ENCODE data around the gene NEK10. TPM values are rescaled to one million over a fixed set of nuclear protein-coding genes. Genes with fewer than 3 reads are reported as not detected.
A peak's percentile ranks its signal among the peaks of the same experiment; 100 is the strongest.

NEK10 gene
- total and polyA plus RNA-seq, 2 of the 13 experiments (the other 11 are each of a cell fraction or from before 2014, with no cell fraction given): 2.8 to 14.2 TPM

GRCh38 chr3:27312044-27312668, 57.0 kb downstream of the NEK10 start:
- Histone ChIP-seq H3K9me3 (ENCODE audit: low read length) (no peaks in the 10 kb centered on the region), H3K27me3 (ENCODE audit: control insufficient read depth in 1 of 2, insufficient read depth in 2 of 2, low read length in 2 of 2) (no peaks in the 10 kb centered on the region), H3K79me2 (ENCODE audit: insufficient read depth, low read length) (no peaks in the 10 kb centered on the region), H3K4me2 (ENCODE audit: low read depth, low read length) (no peak overlapping the region), H3K4me1 (ENCODE audit: insufficient read depth, low read length) (peaks cover 11% of the 10 kb centered on the region), H2AFZ (ENCODE audit: low read length) (no peak overlapping the region), H3K27ac (ENCODE audit: extremely low read length, insufficient read depth, low read length) (no peak overlapping the region), H3K9ac (ENCODE audit: insufficient read depth, low read depth, low read length) (no peak overlapping the region), H3K4me3 (replicated peaks in 1 of 3; ENCODE audit: insufficient read depth in 1 of 3, low read depth in 2 of 3, low read length in 3 of 3) (no peak overlapping the region), H3K36me3 (replicated peaks in 1 of 2; ENCODE audit: control insufficient read depth in 1 of 2, insufficient read depth in 2 of 2, low read length in 2 of 2) (peaks cover 3 to 4% of the 10 kb centered on the region in 2 experiments; a peak in 3 of 5 replicates), H4K20me1 (ENCODE audit: insufficient read depth, low read length) (no peaks in the 10 kb centered on the region)
- ATAC-seq: peak; percentile 84
- 55% methylated on average over 5 of the region's 5 CpGs for WGBS (ENCODE audit: low lambda C conversion rate)
- FAIRE-seq: peak; percentile 81
- CTCF ChIA-PET (ENCODE audit: low intra/inter-chr PET ratio, low total read pairs): interaction anchor here (1.1 to 2.0 kb wide), 5 partner anchors 46 to 369 kb away, joined by 4 to 6 read pairs (median 5); no protein-coding TSS in a partner anchor
- BruUV-seq (replicated peaks): no TSS peak
- intact Hi-C loops (cut with micrococcal nuclease; ENCODE audit: unreplicated experiment): loop anchor here (1.0 kb wide), 3 partner anchors 155 to 369 kb away; no protein-coding TSS in a partner anchor
- in situ Hi-C loops (cut with HindIII; ENCODE audit: extremely low pct_ligation_motif_present, low pct_unique_long_range_greater_than_20kb): loop anchor here (5.0 kb wide), 1 partner anchor 370 kb away; no protein-coding TSS in a partner anchor
- POLR2A ChIA-PET: no interaction called here
- DNase-seq (ENCODE audit: low spot score): peak; percentile 66
- TF ChIP-seq KLF6 (CRISPR knock-in tag; IDR thresholded peaks at IDR 0.05) (no peak), ZMYM4 (CRISPR knock-in tag; IDR thresholded peaks at IDR 0.05) (no peak), ZNF101 (CRISPR knock-in tag; IDR thresholded peaks at IDR 0.05; ENCODE audit: borderline replicate concordance, low read depth) (no peak), ZNF740 (CRISPR knock-in tag; IDR thresholded peaks at IDR 0.05) (no peak), DR1 (CRISPR knock-in tag; IDR thresholded peaks at IDR 0.05) (no peak), TMF1 (CRISPR knock-in tag; IDR thresholded peaks at IDR 0.05; ENCODE audit: low read depth) (no peak), ZC3H4 (CRISPR knock-in tag; IDR thresholded peaks at IDR 0.05; ENCODE audit: borderline replicate concordance) (no peak), IRF2 (CRISPR knock-in tag; IDR thresholded peaks at IDR 0.05) (0 out of 2 replicates have a peak, but pooled peaks have one; percentile 11), SIX1 (CRISPR knock-in tag; IDR thresholded peaks at IDR 0.05; ENCODE audit: borderline replicate concordance) (no peak), SNAPC4 (CRISPR knock-in tag; IDR thresholded peaks at IDR 0.05) (no peak), ZNF780A (CRISPR knock-in tag; IDR thresholded peaks at IDR 0.05) (no peak), YY1 (IDR thresholded peaks at IDR 0.05; ENCODE audit: insufficient read depth, insufficient replicate concordance, low read depth, low read length) (no peak), SP2 (CRISPR knock-in tag; IDR thresholded peaks at IDR 0.05) (no peak), ARNT (IDR thresholded peaks at IDR 0.05) (no peak), CTCF (CRISPR knock-in tag; IDR thresholded peaks at IDR 0.05) (peak; percentile 83), E2F1 (CRISPR knock-in tag; IDR thresholded peaks at IDR 0.05) (no peak), RORA (CRISPR knock-in tag; IDR thresholded peaks at IDR 0.05) (no peak)

All from HepG2 (cell line).